ENCODE data around the gene PPA2.
A peak's percentile ranks its signal among the peaks of the same experiment; 100 is the strongest.

Gene PPA2

GRCh38 chr4:105387466-105387865, 86.4 kb downstream of the PPA2 start:
- DNase-seq: no peak

DNA sequence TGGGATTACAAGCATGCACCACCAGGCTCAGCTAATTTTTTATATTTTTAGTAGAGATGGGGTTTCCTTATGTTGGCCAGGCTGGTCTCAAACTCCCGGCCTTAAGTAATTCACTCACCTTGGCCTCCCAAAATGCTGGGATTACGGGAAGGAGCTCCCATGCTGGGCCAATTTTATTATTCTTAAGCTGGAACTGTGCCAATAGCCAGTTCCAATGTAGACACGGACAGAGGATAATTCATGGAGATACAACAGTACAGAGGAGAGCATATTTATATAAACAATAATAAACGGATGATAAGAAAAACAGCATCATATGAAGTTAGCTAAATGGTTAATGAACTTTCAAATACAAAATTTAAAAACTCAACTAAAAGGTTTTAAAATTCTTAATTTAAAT, 87.8 kb downstream of the PPA2 start:
- DNase-seq: no peak

GRCh38 chr4:105374071-105374470, 99.8 kb downstream of the PPA2 start:
- no peak for DNase-seq

DNA sequence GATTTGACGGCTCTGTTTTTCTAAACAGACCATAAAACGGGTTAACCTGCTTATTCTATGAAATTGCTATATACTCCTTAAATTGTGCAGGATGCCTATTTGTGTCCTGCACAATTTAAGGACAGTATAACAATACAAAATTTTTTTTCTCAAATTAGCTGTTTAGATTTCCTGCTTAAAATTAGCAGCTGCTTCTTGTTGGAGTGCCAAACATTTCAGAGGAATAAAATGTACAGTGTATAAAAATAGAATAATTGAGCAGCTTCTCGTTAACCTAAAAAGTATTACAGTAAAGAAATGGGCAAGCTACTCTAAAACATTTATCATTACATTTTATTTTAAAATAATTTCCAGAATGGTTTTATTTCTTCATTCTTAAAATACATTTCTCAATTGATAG, 100.5 kb downstream of the PPA2 start:
- DNase-seq: no peak

GRCh38 chr4:105369988-105370387, 103.9 kb downstream of the PPA2 start:
- no peak for DNase-seq

- no peak for DNase-seq
Measured at GRCh38 chr4:105361053-105361452, 112.8 kb downstream of the PPA2 start.

DNA sequence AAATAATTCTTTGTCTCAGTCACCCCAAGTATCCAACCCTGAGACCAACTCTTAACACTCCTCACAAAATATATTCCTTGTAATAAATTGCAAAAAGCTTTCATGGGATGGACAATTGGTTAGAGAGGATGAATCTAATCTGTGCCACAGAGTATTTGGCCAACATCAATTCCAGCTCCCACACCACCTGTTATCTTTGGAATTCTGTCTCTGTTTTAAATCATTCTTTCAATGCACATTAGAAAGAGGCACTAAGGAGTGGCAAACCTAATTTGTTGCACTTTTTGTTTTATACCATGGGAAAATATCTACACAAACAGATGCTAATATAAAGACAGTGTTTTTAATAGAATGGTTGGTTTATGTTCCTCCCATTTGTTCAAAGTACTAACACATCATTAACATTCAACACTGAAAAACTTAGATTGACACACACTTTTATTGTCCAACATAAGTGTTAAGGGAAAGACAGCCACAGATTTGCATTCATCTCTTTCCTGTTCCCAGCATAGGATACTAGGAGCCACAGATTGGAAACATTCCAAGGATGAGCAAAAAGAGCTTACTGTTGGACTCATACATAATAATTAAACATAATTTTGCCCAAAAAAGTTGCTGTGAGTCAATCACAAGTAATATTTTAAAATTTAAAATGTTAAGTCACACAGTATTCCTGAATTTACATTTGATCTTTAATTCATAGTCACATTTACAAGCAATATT, 116.4 kb downstream of the PPA2 start:
- DNase-seq: no peak

- DNase-seq: no peak
Measured at GRCh38 chr4:105356194-105356593, 117.7 kb downstream of the PPA2 start.

DNA sequence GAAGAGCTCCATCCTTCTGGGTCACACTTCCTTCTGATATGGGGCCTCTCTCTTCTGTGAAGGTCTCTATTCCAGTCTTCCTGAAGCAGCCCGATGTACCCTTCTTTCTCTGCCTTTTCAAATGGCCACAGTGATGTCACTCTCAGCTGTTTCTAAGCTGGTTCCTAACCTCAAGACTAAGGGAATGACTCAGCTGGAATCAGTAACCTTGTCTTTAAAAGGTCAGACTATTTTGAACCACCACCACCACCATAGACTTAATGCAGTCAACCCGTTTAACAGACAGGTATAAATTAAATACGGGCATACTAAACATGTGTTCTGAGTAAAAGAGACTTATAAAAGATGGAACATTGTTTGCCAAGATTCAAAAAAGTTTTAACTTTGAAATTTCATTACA, 121.0 kb downstream of the PPA2 start:
- peak; percentile 67 for DNase-seq

- no peak for DNase-seq
Measured at GRCh38 chr4:105351861-105352260, 122.0 kb downstream of the PPA2 start.

- DNase-seq: peak; percentile 54
Measured at GRCh38 chr4:105350859-105351490, 122.9 kb downstream of the PPA2 start.

DNA sequence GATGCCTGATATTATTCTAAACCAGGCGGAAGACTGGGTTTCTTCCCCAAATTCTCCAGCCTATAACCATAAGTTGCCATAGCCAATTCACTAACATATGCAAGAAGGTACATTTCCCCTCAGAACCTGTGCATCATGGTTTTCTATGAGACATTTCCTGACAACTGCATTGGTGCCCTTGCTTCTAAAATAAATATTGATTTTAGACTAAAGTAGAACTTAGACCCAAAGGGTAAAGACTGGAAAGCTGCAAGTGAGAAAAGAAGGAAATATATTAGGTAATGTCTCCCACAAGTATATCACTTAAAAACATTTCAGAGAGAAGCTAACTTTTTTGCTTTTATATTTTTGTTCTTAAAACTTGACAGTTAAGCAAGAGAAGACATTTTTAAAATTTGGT, 125.1 kb downstream of the PPA2 start:
- no peak for DNase-seq

GRCh38 chr4:105346869-105347268, 127.0 kb downstream of the PPA2 start:
- no peak for DNase-seq

- no peak for DNase-seq
Measured at GRCh38 chr4:105345838-105346237, 128.0 kb downstream of the PPA2 start.

GRCh38 chr4:105345358-105345757, 128.5 kb downstream of the PPA2 start:
- DNase-seq: no peak

- DNase-seq: no peak
Measured at GRCh38 chr4:105344141-105344540, 129.7 kb downstream of the PPA2 start.

GRCh38 chr4:105343146-105343931, 130.5 kb downstream of the PPA2 start:
- DNase-seq: no peak

GRCh38 chr4:105329081-105329480, 144.8 kb downstream of the PPA2 start:
- DNase-seq: no peak

GRCh38 chr4:105327956-105328355, 145.9 kb downstream of the PPA2 start:
- no peak for DNase-seq

DNA sequence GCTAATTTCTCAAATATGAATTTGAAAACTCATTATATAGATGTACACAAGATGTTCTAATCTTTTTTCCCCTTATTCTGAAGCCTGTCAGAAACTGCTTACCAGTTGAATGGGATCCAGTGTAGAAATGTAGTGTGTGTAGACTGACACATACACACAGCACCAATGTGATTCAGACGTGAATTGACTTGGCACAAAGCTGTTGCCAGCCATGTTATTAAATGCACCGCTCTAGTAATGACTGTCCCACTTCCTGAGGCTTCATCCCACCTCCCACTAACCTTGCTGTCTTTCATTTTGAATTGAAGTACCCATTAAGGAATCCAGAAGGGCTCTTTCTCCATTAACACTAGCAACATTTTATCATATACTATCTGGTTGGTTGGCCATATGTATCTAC, 146.6 kb downstream of the PPA2 start:
- no peak for DNase-seq

Data from suppressor macrophage treated with lipopolysaccharide for 4 hours (primary cell).